GM12878 (cell line): Measurements from ENCODE around the gene RPGRIP1L. TPM values are rescaled to one million over a fixed set of nuclear protein-coding genes. Genes with fewer than 3 reads are reported as not detected.

Source experiments
- ATAC-seq: fragments of 200-7000 bp; cut with Tn5 transposase; 3 replicates; pipeline ENCODE4 v1.9.1; 2020; ENCODE audit warnings: mild to moderate bottlenecking, moderate library complexity
- BruUV-seq: library from RNA; stranded (reverse); fragments of 400-500 nt; replicated peaks from 2 replicates; lab custom pipeline; 2021; lab: Mats Ljungman, UMichigan
- CTCF ChIA-PET: fragments of 300-600 bp; sonication (Branson Sonifier 250); formaldehyde crosslinking; extraction: SDS; loops from one replicate; lab custom pipeline; 2021; ENCODE audit warnings: inconsistent platforms; lab: Yijun Ruan, JAX
- POLR2A ChIA-PET: fragments of 350-600 bp; formaldehyde crosslinking; extraction: SDS; loops from one replicate; lab custom pipeline; 2021; ENCODE audit warnings: inconsistent platforms; lab: Charles Lee
- RAD21 ChIA-PET: fragments of 300-600 bp; sonication (Branson Sonifier 250); formaldehyde crosslinking; loops from one replicate; lab custom pipeline; 2023; ENCODE audit warnings: antibody characterized with exemption; ENCODE audit not compliant: unreplicated experiment; lab: Charles Lee
- SMC1A ChIA-PET: fragments of 300-600 bp; sonication (Branson Sonifier 250); formaldehyde crosslinking; loops from one replicate; lab custom pipeline; 2023; ENCODE audit not compliant: unreplicated experiment, uncharacterized antibody; lab: Charles Lee
- DNase-seq: peaks from one replicate; pipeline ENCODE4 v3.0.0-alpha.2; 2011; ENCODE audit warnings: low read depth, low spot score
- FAIRE-seq: peaks from 3 replicates; lab custom pipeline; 2011; peaks lifted over from hg19 to GRCh38; lab: Jason Lieb, UNC
- H2AFZ ChIP-seq: 2 replicates; pipeline ENCODE4 v1.6.0; 2011; ENCODE audit warnings: low read depth, low read length, control low read depth; ENCODE audit not compliant: control insufficient read depth
- H3K27ac ChIP-seq: 2 replicates; pipeline ENCODE4 v1.5.1; 2011; ENCODE audit warnings: control low read depth; ENCODE audit not compliant: control insufficient read depth, insufficient read depth
- H3K27me3 ChIP-seq, 2 experiments: replicated peaks in 1 of 2; 2 replicates each; pipeline versions ENCODE4 v1.6.0 to v1.6.1; 2011; ENCODE audit warnings: low read length in 1 of 2; ENCODE audit not compliant: control insufficient read depth in 2 of 2, insufficient read depth in 2 of 2
- H3K36me3 ChIP-seq, 2 experiments: 2 replicates each; pipeline ENCODE4 v1.5.1; 2011; ENCODE audit warnings: low read length in 1 of 2; ENCODE audit not compliant: control insufficient read depth in 2 of 2, insufficient read depth in 2 of 2
- H3K4me1 ChIP-seq: 2 replicates; pipeline ENCODE4 v1.6.1; 2011; ENCODE audit warnings: mild to moderate bottlenecking, low read length, moderate library complexity, mixed read lengths; ENCODE audit not compliant: control insufficient read depth, insufficient read depth
- H3K4me2 ChIP-seq: 2 replicates; pipeline ENCODE4 v1.6.0; 2011; ENCODE audit warnings: control low read depth; ENCODE audit not compliant: control insufficient read depth, insufficient read depth
- H3K4me3 ChIP-seq: fragments of 200-600 bp; sonication (generic); 2 replicates; pipeline ENCODE4 v1.5.1; 2016
- H3K79me2 ChIP-seq: 2 replicates; pipeline ENCODE4 v1.6.0; 2011; ENCODE audit warnings: low read length; ENCODE audit not compliant: control insufficient read depth, insufficient read depth
- H3K9ac ChIP-seq: 2 replicates; pipeline ENCODE4 v1.8.0; 2011; ENCODE audit warnings: low read length, control low read depth, mixed read lengths; ENCODE audit not compliant: control insufficient read depth, insufficient read depth
- H3K9me3 ChIP-seq: replicated peaks from 3 replicates; pipeline ENCODE4 v1.5.1; 2011; ENCODE audit warnings: mild to moderate bottlenecking, low read length; ENCODE audit not compliant: control insufficient read depth, insufficient read depth
- H4K20me1 ChIP-seq: 2 replicates; pipeline ENCODE4 v1.6.0; 2011; ENCODE audit not compliant: control insufficient read depth, insufficient read depth
- CREB1 ChIP-seq: IDR thresholded peaks from 2 replicates; pipeline ENCODE4 v1.6.1; 2012; ENCODE audit warnings: low read depth, mild to moderate bottlenecking, inconsistent platforms
- CUX1 ChIP-seq: IDR thresholded peaks from 2 replicates; pipeline ENCODE4 v1.6.1; 2012; ENCODE audit warnings: improper control_type of control experiment, low read depth, low read length; ENCODE audit not compliant: insufficient replicate concordance
- HCFC1 ChIP-seq: fragments of 150-350 bp; IDR thresholded peaks from 2 replicates; pipeline ENCODE4 v1.6.1; 2014; ENCODE audit warnings: low read length
- ZBTB40 ChIP-seq: fragments of 450-650 bp; IDR thresholded peaks from 2 replicates; pipeline ENCODE4 v1.6.1; 2016; ENCODE audit warnings: mild to moderate bottlenecking, moderate library complexity, borderline replicate concordance
- WGBS: methylation state at CpG from one replicate; pipeline ENCODE4 v1.1.6; 2016; ENCODE audit warnings: low lambda C conversion rate; ENCODE audit not compliant: insufficient replicate concordance, insufficient coverage; ENCODE audit errors: missing lambda C conversion rate; 5-methylcytosine and 5-hydroxymethylcytosine counted together
- in situ Hi-C: fragments of 300-500 bp; cut with MboI; formaldehyde crosslinking; loops from 9 replicates; pipeline ENCODE4 v1.14.3; 2018; ENCODE audit warnings: mixed read lengths
- intact Hi-C: fragments of 100-400 bp; cut with micrococcal nuclease; formaldehyde crosslinking; loops from one replicate; pipeline ENCODE4 v1.14.2; 2022; ENCODE audit not compliant: unreplicated experiment
- polyA plus RNA-seq, 11 experiments: library from polyadenylated mRNA; depleted of rRNA in 4 of 11; unstranded in 6 of 11; stranded (reverse) in 5 of 11; fragments of >200 nt; fragmentation: Nextera tagmentation in 4 of 11; fragmentation: Illumina TruSeq in 1 of 11; extraction: Ambion mirVana in 4 of 11; extraction: Trizol in 1 of 11; gene quantifications; 1 replicate in 1 of 11; 2 replicates in 10 of 11; pipeline versions ENCODE4 v1.2.1 to v1.2.3, GENCODE V29; 2011 to 2016; ENCODE audit warnings: inconsistent platforms in 2 of 11, missing spikeins in 2 of 11, low read depth in 1 of 11
- total RNA-seq, 4 experiments: library from RNA; depleted of rRNA in 3 of 4; stranded (reverse); fragments of >200 nt in 3 of 4; fragmentation: Illumina TruSeq in 1 of 4; extraction: Trizol in 1 of 4; gene quantifications; 2 replicates each; pipeline versions ENCODE4 v1.2.1 to v1.2.3, GENCODE V29; 2013 to 2021

RPGRIP1L gene
- total and polyA plus RNA-seq, 10 of the 15 experiments (the other 5 are each of a cell fraction or from before 2014, with no cell fraction given): 3.5 to 9.6 (median 4.4) TPM

DNA sequence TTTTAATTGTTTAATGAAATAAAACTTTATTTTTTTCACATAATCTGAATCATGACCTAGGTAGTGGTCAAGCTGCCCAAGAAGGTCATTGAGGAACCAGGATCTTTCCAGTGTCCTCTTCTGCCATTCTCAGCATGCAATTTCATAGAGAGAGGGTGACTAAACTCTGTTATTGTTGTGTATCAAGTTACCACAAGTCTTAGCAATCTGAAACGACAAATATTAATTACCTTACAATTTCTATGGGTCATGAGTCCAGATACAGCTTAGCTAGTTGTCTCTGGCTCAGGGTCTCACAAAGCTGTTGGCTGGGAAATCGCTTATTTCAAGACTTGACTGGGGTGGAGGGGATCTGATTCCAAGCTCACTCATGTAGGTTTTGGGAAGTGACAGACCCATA, 37.9 kb upstream of the RPGRIP1L start (continued):
- no peak for TF ChIP-seq CUX1
- TF ChIP-seq CREB1: no peak
- TF ChIP-seq, all 136 proteins: peak for 0

GRCh38 chr16:53740933-53741531, 37.4 kb upstream of the RPGRIP1L start:
- no peak overlapping the region for H3K9ac ChIP-seq
- TF ChIP-seq ZBTB40 (peak; percentile 75), HCFC1 (no peak)
- no peaks in the 10 kb centered on the region; the same call in 1 of the 2 replicates for H3K79me2 ChIP-seq
- H3K9me3 ChIP-seq: no peaks in the 10 kb centered on the region
- ChIA-PET CTCF (interaction anchor here (0.7 to 1.2 kb wide), 3 partner anchors 17 to 191 kb away, joined by 3 to 4 read pairs (median 3); no protein-coding TSS in a partner anchor), SMC1A (interaction anchor here (1.0 to 5.1 kb wide), 3 partner anchors 12 to 137 kb away, joined by 3 to 28 read pairs (median 5); no protein-coding TSS in a partner anchor), RAD21 (no interaction called here), POLR2A (no interaction called here)
- WGBS: 97% methylated on average over 3 of the region's 3 CpGs
- no peak overlapping the region for H2AFZ ChIP-seq
- DNase-seq (no peak), ATAC-seq (no peak), FAIRE-seq (no peak)
- no peak overlapping the region for H3K4me2 ChIP-seq
- intact Hi-C loops (no loop called here), in situ Hi-C loops (no loop called here)
- no TSS peak for BruUV-seq
- H3K27ac ChIP-seq: no peak overlapping the region
- no peaks in the 10 kb centered on the region for H4K20me1 ChIP-seq
- H3K27me3 ChIP-seq: no peaks in the 10 kb centered on the region
- H3K4me3 ChIP-seq: no peak overlapping the region
- H3K36me3 ChIP-seq: no peaks in the 10 kb centered on the region
- H3K4me1 ChIP-seq: peaks cover 4% of the 10 kb centered on the region
